ENCODE data around the gene UBN1. TPM values are rescaled to one million over a fixed set of nuclear protein-coding genes. Genes with fewer than 3 reads are reported as not detected.
A peak's percentile ranks its signal among the peaks of the same experiment; 100 is the strongest.

Gene UBN1
- total RNA-seq, 1 experiment from 2014 or later: 32.8 TPM

GRCh38 chr16:4909825-4910224, 62.5 kb downstream of the UBN1 start:
- Histone ChIP-seq H3K4me3 (ENCODE audit: insufficient read depth, low read depth, low read length) (no peak overlapping the region), H3K27me3 (ENCODE audit: control insufficient read depth, insufficient read depth, low read length) (no peaks in the 10 kb centered on the region), H3K36me3 (replicated peaks; ENCODE audit: control insufficient read depth, insufficient read depth, low read length) (no peaks in the 10 kb centered on the region)
- peak; percentile 51 for DNase-seq

- H3K27me3 ChIP-seq (ENCODE audit: control insufficient read depth, insufficient read depth, low read length): no peaks in the 10 kb centered on the region
- no peak for DNase-seq
- H3K36me3 ChIP-seq (replicated peaks; ENCODE audit: control insufficient read depth, insufficient read depth, low read length): no peaks in the 10 kb centered on the region
- no peak overlapping the region for H3K4me3 ChIP-seq (ENCODE audit: insufficient read depth, low read depth, low read length)
These were observed 63.5 kb downstream of the UBN1 start for GRCh38 chr16:4910828-4911227.

GRCh38 chr16:4911970-4912386, 64.7 kb downstream of the UBN1 start:
- DNase-seq: no peak

GRCh38 chr16:4913130-4913773, 66.0 kb downstream of the UBN1 start:
- no peak for DNase-seq
- no peaks in the 10 kb centered on the region for H3K36me3 ChIP-seq (replicated peaks; ENCODE audit: control insufficient read depth, insufficient read depth, low read length)
- no peaks in the 10 kb centered on the region for H3K27me3 ChIP-seq (ENCODE audit: control insufficient read depth, insufficient read depth, low read length)
- no peak overlapping the region for H3K4me3 ChIP-seq (ENCODE audit: insufficient read depth, low read depth, low read length)

More at GRCh38 chr16:4911970-4912386, 64.7 kb downstream of the UBN1 start:
- H3K36me3 ChIP-seq (replicated peaks; ENCODE audit: control insufficient read depth, insufficient read depth, low read length): no peaks in the 10 kb centered on the region
- no peaks in the 10 kb centered on the region for H3K27me3 ChIP-seq (ENCODE audit: control insufficient read depth, insufficient read depth, low read length)
- H3K4me3 ChIP-seq (ENCODE audit: insufficient read depth, low read depth, low read length): no peak overlapping the region

GRCh38 chr16:4913774-4914525, 66.7 kb downstream of the UBN1 start:
- no peak for DNase-seq
- no peaks in the 10 kb centered on the region for H3K27me3 ChIP-seq (ENCODE audit: control insufficient read depth, insufficient read depth, low read length)
- no peaks in the 10 kb centered on the region for H3K36me3 ChIP-seq (replicated peaks; ENCODE audit: control insufficient read depth, insufficient read depth, low read length)
- H3K4me3 ChIP-seq (ENCODE audit: insufficient read depth, low read depth, low read length): no peak overlapping the region

- Histone ChIP-seq H3K4me3 (ENCODE audit: insufficient read depth, low read depth, low read length) (no peak overlapping the region), H3K36me3 (replicated peaks; ENCODE audit: control insufficient read depth, insufficient read depth, low read length) (no peaks in the 10 kb centered on the region)
- DNase-seq: no peak
These were observed 67.4 kb downstream of the UBN1 start for GRCh38 chr16:4914528-4915225.

GRCh38 chr16:4915226-4915761, 68.0 kb downstream of the UBN1 start:
- Histone ChIP-seq H3K4me3 (ENCODE audit: insufficient read depth, low read depth, low read length) (no peak overlapping the region), H3K27me3 (ENCODE audit: control insufficient read depth, insufficient read depth, low read length) (no peaks in the 10 kb centered on the region), H3K36me3 (replicated peaks; ENCODE audit: control insufficient read depth, insufficient read depth, low read length) (no peaks in the 10 kb centered on the region)
- DNase-seq: no peak

More at GRCh38 chr16:4914528-4915225, 67.4 kb downstream of the UBN1 start:
- no peaks in the 10 kb centered on the region for H3K27me3 ChIP-seq (ENCODE audit: control insufficient read depth, insufficient read depth, low read length)

- Histone ChIP-seq H3K36me3 (replicated peaks; ENCODE audit: control insufficient read depth, insufficient read depth, low read length) (no peaks in the 10 kb centered on the region), H3K4me3 (ENCODE audit: insufficient read depth, low read depth, low read length) (no peak overlapping the region), H3K27me3 (ENCODE audit: control insufficient read depth, insufficient read depth, low read length) (no peaks in the 10 kb centered on the region)
- no peak for DNase-seq
These were observed 69.8 kb downstream of the UBN1 start for GRCh38 chr16:4917117-4917516.

- peak; percentile 71 for DNase-seq
- H3K36me3 ChIP-seq (replicated peaks; ENCODE audit: control insufficient read depth, insufficient read depth, low read length): no peaks in the 10 kb centered on the region
- no peak overlapping the region for H3K4me3 ChIP-seq (ENCODE audit: insufficient read depth, low read depth, low read length)
- no peaks in the 10 kb centered on the region for H3K27me3 ChIP-seq (ENCODE audit: control insufficient read depth, insufficient read depth, low read length)
These were observed 71.5 kb downstream of the UBN1 start for GRCh38 chr16:4918781-4919251.

- no peaks in the 10 kb centered on the region for H3K36me3 ChIP-seq (replicated peaks; ENCODE audit: control insufficient read depth, insufficient read depth, low read length)
- no peak for DNase-seq
- no peak overlapping the region for H3K4me3 ChIP-seq (ENCODE audit: insufficient read depth, low read depth, low read length)
- no peaks in the 10 kb centered on the region for H3K27me3 ChIP-seq (ENCODE audit: control insufficient read depth, insufficient read depth, low read length)
These were observed 73.5 kb downstream of the UBN1 start for GRCh38 chr16:4920826-4921225.

- H3K4me3 ChIP-seq (ENCODE audit: insufficient read depth, low read depth, low read length): no peak overlapping the region
- peak; percentile 63 for DNase-seq
These were observed 75.6 kb downstream of the UBN1 start for GRCh38 chr16:4922721-4923342.

GRCh38 chr16:4923853-4924252, 76.6 kb downstream of the UBN1 start:
- H3K27me3 ChIP-seq (ENCODE audit: control insufficient read depth, insufficient read depth, low read length): no peaks in the 10 kb centered on the region
- no peaks in the 10 kb centered on the region for H3K36me3 ChIP-seq (replicated peaks; ENCODE audit: control insufficient read depth, insufficient read depth, low read length)
- H3K4me3 ChIP-seq (ENCODE audit: insufficient read depth, low read depth, low read length): no peak overlapping the region
- no peak for DNase-seq

More at GRCh38 chr16:4922721-4923342, 75.6 kb downstream of the UBN1 start:
- no peaks in the 10 kb centered on the region for H3K36me3 ChIP-seq (replicated peaks; ENCODE audit: control insufficient read depth, insufficient read depth, low read length)
- no peaks in the 10 kb centered on the region for H3K27me3 ChIP-seq (ENCODE audit: control insufficient read depth, insufficient read depth, low read length)

GRCh38 chr16:4924593-4925292, 77.5 kb downstream of the UBN1 start:
- peak; percentile 68 for DNase-seq
- Histone ChIP-seq H3K27me3 (ENCODE audit: control insufficient read depth, insufficient read depth, low read length) (no peaks in the 10 kb centered on the region), H3K36me3 (replicated peaks; ENCODE audit: control insufficient read depth, insufficient read depth, low read length) (no peaks in the 10 kb centered on the region), H3K4me3 (ENCODE audit: insufficient read depth, low read depth, low read length) (no peak overlapping the region)

GRCh38 chr16:4925293-4925607, 78.0 kb downstream of the UBN1 start:
- H3K27me3 ChIP-seq (ENCODE audit: control insufficient read depth, insufficient read depth, low read length): no peaks in the 10 kb centered on the region
- H3K36me3 ChIP-seq (replicated peaks; ENCODE audit: control insufficient read depth, insufficient read depth, low read length): no peaks in the 10 kb centered on the region
- no peak overlapping the region for H3K4me3 ChIP-seq (ENCODE audit: insufficient read depth, low read depth, low read length)
- no peak for DNase-seq

Measured in H7 (cell line).